Fibroblast of gingiva (primary cell): ENCODE measurements around the gene PAPOLG.
"Not testable (repeated sequence)": the region's sequence is repeated elsewhere in the genome, so short reads cannot be mapped to it uniquely, and the experiment has no call there.

Source experiments
- DNase-seq: peaks from one replicate; pipeline ENCODE4 v3.0.0-alpha.2; 2011; ENCODE audit warnings: low read depth

PAPOLG gene

GRCh38 chr2:60822987-60823386 lies 66.9 kb downstream of the PAPOLG start:
- no peak for DNase-seq

- DNase-seq = no peak
Observed at GRCh38 chr2:60823694-60824305, 67.7 kb downstream of the PAPOLG start.

DNA sequence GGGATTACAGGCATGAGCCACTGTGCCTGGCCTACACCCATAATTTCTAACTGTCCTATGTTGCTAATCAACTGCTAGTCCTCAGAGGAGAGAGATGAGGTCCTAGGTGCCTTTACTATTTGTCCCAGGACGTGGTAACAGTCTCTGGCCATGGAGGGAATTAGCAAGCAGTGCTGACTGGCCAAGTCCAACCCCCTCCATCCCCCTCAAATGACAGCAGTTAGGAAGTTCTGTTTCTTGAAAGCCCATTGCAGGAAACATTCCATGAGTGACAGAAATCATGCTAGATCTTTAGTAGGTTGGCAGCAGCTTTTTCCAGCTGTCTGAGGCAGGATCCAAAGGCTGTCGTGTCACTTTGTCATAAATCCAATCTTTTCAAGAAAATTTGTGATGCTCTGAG lies 69.6 kb downstream of the PAPOLG start:
- no peak for DNase-seq

GRCh38 chr2:60826111-60826510 lies 70.0 kb downstream of the PAPOLG start:
- DNase-seq = no peak

GRCh38 chr2:60826860-60827259 lies 70.8 kb downstream of the PAPOLG start:
- DNase-seq = not testable (repeated sequence)

- DNase-seq = no peak
Observed at GRCh38 chr2:60827369-60827768, 71.3 kb downstream of the PAPOLG start.

GRCh38 chr2:60830991-60831390 lies 74.9 kb downstream of the PAPOLG start:
- no peak for DNase-seq

DNA sequence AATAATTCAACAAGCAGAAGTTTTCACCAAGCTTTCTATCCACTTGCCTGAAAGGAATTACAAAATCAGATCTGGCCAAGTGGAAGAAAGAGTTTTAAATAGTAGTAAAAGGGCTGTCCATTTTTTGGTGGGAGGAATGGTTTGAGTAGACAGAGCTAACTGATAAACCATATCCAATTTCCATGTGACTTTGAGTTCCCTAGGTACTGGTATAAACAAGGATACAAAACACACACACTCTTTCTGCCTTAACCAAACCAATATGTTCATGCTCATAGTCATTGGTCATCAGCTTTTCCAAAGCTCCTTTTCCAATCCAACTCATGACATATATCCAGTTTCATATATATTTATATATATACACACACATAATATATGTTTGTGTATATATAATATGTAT lies 75.9 kb downstream of the PAPOLG start:
- no peak for DNase-seq

- no peak for DNase-seq
Observed at GRCh38 chr2:60832621-60833020, 76.6 kb downstream of the PAPOLG start.

DNA sequence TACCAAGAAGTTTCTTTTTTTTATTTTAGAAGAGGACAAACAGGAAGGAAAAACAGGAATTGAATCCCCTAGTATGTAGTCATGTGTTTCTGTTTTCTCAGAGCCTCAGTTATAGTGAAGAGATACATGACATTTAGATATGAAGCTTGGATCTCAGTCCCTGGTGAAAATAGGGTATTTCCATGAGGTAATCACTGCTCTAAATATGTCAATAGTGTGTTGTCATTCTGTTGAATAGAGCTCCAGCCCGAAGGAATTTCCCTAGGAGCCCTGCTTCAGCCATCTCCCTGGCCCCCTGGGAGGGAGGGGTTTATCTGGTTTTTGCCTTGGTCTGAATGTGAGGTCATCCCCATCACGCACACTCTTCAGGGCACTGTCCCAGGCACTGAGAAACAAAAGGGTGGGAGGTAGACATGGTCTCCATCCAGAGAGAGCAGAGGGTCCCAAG lies 78.2 kb downstream of the PAPOLG start:
- DNase-seq = no peak

- DNase-seq = no peak
Observed at GRCh38 chr2:60836491-60836890, 80.4 kb downstream of the PAPOLG start.

DNA sequence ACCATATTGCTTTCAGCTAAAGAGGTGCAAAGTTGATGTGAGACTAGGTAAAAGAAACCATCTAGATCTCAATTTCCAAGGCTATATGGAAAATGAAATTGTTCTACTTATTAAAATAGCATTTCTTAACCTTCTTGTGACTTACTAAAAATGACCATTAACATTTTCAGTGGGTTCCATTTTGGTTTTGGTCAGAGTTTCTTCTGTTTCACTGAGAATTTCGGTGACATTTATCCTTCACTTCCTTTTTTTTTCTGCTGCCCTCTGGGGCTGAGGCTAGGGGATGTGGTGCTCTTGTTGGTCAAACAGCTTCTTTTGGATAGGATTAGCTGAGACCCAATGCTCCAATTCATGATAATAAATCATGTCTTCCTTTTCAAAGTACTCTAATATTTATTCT lies 81.1 kb downstream of the PAPOLG start:
- no peak for DNase-seq

GRCh38 chr2:60838481-60838880 lies 82.4 kb downstream of the PAPOLG start:
- no peak for DNase-seq

DNA sequence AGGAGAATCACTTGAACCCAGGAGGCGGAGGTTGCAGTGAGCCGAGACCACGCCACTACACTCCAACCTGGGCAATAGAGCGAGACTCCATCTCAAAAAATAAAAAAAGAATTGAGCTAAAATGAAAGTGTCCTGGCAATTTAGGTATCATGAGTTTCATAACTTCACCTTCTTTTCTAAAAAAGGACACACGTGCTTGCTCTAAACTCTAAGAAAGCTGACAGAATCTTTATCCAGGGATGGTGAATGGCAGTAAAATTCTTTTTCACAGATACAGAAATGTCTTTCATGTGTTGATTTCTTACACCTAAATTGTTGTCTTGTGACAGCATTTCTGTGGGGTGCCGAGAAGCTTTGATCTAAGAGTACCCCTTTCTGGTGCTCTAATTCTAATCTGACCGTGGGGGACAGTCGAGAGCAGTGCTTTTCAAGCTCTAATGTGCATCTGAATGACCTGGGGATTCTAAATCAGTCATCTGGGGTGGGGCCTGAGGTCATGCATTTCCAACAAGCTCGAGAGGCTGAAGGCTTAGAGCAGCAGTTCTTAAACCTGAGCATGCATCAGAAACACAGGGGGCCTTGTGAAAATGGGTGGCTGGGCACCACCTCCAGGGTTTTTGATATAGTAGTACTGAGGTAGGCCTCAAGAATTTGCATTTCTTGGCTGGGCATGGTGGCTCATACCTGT lies 83.2 kb downstream of the PAPOLG start:
- DNase-seq = no peak

DNA sequence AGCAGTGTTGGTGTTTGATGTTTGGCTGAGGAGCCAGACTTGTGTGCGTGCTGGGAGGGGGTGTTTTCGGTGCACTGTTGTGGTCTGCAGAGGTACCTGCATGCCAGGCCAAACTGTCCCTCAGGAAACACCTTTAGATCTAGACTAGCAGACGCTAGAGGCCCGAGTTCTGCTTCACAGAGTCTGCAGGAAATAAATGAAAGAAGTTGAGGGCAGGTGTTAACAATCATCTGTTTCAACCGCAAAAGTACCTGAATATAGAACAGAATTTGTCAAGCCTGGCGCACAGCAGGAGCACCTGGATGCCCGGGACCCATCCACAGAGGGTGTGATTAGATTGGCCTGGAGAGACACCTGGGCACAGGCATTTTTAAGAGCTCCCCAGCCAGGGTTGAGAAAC lies 84.8 kb downstream of the PAPOLG start:
- no peak for DNase-seq

DNA sequence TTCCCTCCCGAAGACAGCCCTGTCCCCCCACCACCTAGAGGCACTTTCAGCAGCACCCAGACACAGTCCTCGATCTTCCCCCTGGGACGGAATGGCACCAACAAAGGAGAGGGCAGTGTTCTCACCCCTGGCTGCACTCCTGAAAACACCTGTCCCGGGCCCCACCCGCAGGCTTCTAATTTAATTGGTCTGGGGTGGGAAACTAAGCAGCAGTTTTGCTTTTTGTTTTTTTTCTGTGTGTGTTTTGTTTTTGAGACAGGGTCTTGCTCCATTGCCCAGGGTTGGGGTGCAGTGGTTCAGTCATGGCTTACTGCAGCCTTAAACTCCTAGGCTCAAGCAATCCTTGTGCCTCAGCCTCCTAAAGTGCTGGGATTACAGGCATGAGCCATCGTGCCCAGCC lies 86.9 kb downstream of the PAPOLG start:
- no peak for DNase-seq

DNA sequence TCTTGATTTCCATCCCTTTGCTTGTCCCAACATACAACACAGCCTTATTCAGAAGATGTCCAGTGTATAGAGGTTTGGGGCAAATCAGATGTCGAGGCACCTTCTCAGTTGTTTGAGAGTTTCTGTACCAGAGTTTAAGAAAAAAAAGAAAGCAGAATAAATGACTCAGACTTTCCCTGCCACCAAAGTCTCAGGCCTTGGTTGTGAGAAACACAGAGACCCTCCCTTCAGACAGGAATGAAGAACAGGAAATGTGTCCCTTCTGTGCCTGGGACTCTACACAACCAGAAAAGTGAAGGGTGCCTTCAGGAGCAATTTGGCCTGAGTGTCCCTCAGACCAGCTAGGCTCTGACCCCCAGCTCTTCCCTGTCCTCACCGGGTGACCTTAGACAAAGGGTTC lies 88.0 kb downstream of the PAPOLG start:
- DNase-seq = no peak

DNA sequence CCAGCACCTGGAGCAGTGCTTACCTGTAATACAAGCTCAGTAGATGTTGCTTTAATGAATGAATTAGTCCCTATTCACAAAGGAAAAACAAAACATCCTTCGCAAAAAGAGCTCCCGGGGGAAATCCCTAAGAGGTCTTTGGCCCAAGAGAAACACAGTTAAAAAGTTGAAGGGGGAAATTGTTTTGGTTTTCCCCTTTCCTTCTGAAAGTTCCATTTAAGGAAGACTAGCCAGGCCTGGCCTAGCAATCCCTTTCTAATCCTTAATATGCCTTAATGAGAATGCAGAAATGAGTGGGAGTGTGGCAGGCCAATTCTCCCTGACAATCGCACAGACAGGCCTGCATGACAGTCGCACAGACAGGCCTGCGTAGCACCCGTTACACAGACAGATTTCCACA lies 91.8 kb downstream of the PAPOLG start:
- no peak for DNase-seq
